Keratinocyte (primary cell): Measurements from ENCODE around the gene CAPSL. TPM values are rescaled to one million over a fixed set of nuclear protein-coding genes. Genes with fewer than 3 reads are reported as not detected.

Experiments used
- DNase-seq: peaks from one replicate; pipeline ENCODE4 v3.0.0-alpha.2; 2011; ENCODE audit warnings: low read depth, missing footprints, low spot score
- FAIRE-seq: peaks from 2 replicates; lab custom pipeline; 2011; peaks lifted over from hg19 to GRCh38; lab: Jason Lieb, UNC
- H2AFZ ChIP-seq: 2 replicates; pipeline ENCODE4 v1.6.0; 2012; ENCODE audit warnings: low read length, control low read depth, inconsistent platforms; ENCODE audit not compliant: control insufficient read depth
- H3K27ac ChIP-seq: 2 replicates; pipeline ENCODE4 v1.5.1; 2011; ENCODE audit warnings: low read length; ENCODE audit not compliant: control insufficient read depth, insufficient read depth
- H3K27me3 ChIP-seq: 3 replicates; pipeline ENCODE4 v1.6.0; 2011; ENCODE audit warnings: low read length; ENCODE audit not compliant: control insufficient read depth, insufficient read depth; ENCODE audit errors: extremely low read depth
- H3K36me3 ChIP-seq, 2 experiments: 2 replicates in 1 of 2; 3 replicates in 1 of 2; pipeline ENCODE4 v1.5.1; 2011; ENCODE audit warnings: low read length in 2 of 2, mild to moderate bottlenecking in 1 of 2; ENCODE audit not compliant: control insufficient read depth in 2 of 2, insufficient read depth in 2 of 2; ENCODE audit errors: extremely low read depth in 1 of 2
- H3K4me1 ChIP-seq: 3 replicates; pipeline ENCODE4 v1.5.1; 2011; ENCODE audit warnings: low read length; ENCODE audit not compliant: control insufficient read depth, insufficient read depth; ENCODE audit errors: extremely low read depth
- H3K4me2 ChIP-seq: 3 replicates; pipeline ENCODE4 v1.6.0; 2011; ENCODE audit warnings: low read depth, low read length; ENCODE audit not compliant: control insufficient read depth, insufficient read depth; ENCODE audit errors: extremely low read depth
- H3K4me3 ChIP-seq, 3 experiments: fragments of 200-600 bp in 1 of 3; sonication (generic) in 1 of 3; 2 replicates in 2 of 3; 3 replicates in 1 of 3; pipeline ENCODE4 v1.5.1; 2011 to 2016; ENCODE audit warnings: low read length in 3 of 3, mild to moderate bottlenecking in 3 of 3, control low read depth in 2 of 3, inconsistent platforms in 1 of 3, low read depth in 1 of 3, mixed read lengths in 1 of 3, mixed run types in 1 of 3, moderate library complexity in 1 of 3; ENCODE audit not compliant: control insufficient read depth in 2 of 3, insufficient read depth in 2 of 3; ENCODE audit errors: extremely low read depth in 1 of 3
- H3K79me2 ChIP-seq: 2 replicates; pipeline ENCODE4 v1.6.0; 2012; ENCODE audit warnings: low read length; ENCODE audit not compliant: control insufficient read depth, insufficient read depth
- H3K9ac ChIP-seq: 3 replicates; pipeline ENCODE4 v1.6.0; 2011; ENCODE audit warnings: low read length; ENCODE audit not compliant: control insufficient read depth, insufficient read depth; ENCODE audit errors: extremely low read depth
- H3K9me1 ChIP-seq: 3 replicates; pipeline ENCODE4 v1.6.0; 2011; ENCODE audit warnings: low read length; ENCODE audit not compliant: control insufficient read depth, insufficient read depth; ENCODE audit errors: extremely low read depth
- H3K9me3 ChIP-seq: 2 replicates; pipeline ENCODE4 v1.5.1; 2012; ENCODE audit warnings: low read depth, low read length; ENCODE audit not compliant: control insufficient read depth
- H4K20me1 ChIP-seq: 3 replicates; pipeline ENCODE4 v1.6.0; 2011; ENCODE audit warnings: low read length; ENCODE audit not compliant: control insufficient read depth, insufficient read depth; ENCODE audit errors: extremely low read depth
- EZH2 ChIP-seq: IDR thresholded peaks from one replicate; pipeline ENCODE4 v1.6.1; 2012; ENCODE audit warnings: inconsistent platforms, mild to moderate bottlenecking, low read length, moderate library complexity
- dilution Hi-C: fragments of 300-500 bp; cut with MboI; formaldehyde crosslinking; loops from one replicate; pipeline ENCODE4 v1.7.0; 2020; ENCODE audit warnings: low sequenced_read_pairs; ENCODE audit not compliant: extremely low pct_ligation_motif_present
- polyA plus RNA-seq, 5 experiments: library from polyadenylated mRNA; depleted of rRNA in 3 of 5; stranded (reverse) in 3 of 5; stranded (forward) in 1 of 5; unstranded in 1 of 5; fragments of >200 nt; gene quantifications; 1 replicate in 1 of 5; 2 replicates in 3 of 5; 3 replicates in 1 of 5; pipeline versions ENCODE4 v1.2.1 to v1.2.3, GENCODE V29; 2011 to 2012; ENCODE audit warnings: missing spikeins in 2 of 5, low read depth in 1 of 5, low replicate concordance in 1 of 5
- small RNA-seq, 3 experiments: library from RNA; depleted of rRNA; stranded (forward); fragments of <200 nt; gene quantifications; one replicate each; pipeline ENCODE3, GENCODE V24; 2012; ENCODE audit warnings: low read depth in 3 of 3, low replicate concordance in 1 of 3; ENCODE audit not compliant: insufficient read length in 3 of 3
- TF ChIP-seq, protein P1 (sequence below), 3 experiments: IDR thresholded peaks in 1 of 3; conservative IDR thresholded peaks in 1 of 3; optimal IDR thresholded peaks in 1 of 3; 2 replicates in 2 of 3; 3 replicates in 1 of 3; pipeline versions ENCODE3 to v1.5.1; 2011; ENCODE audit warnings: low read length in 3 of 3, mild to moderate bottlenecking in 3 of 3, moderate library complexity in 2 of 3, control low read depth in 1 of 3, inconsistent platforms in 1 of 3; ENCODE audit not compliant: insufficient read depth in 2 of 3; ENCODE audit errors: extremely low read depth in 1 of 3

The CAPSL gene
- polyA plus RNA-seq, 1 donor (not counting 4 experiments of a cell fraction or from before 2014, with no cell fraction given) = not detected

DNA sequence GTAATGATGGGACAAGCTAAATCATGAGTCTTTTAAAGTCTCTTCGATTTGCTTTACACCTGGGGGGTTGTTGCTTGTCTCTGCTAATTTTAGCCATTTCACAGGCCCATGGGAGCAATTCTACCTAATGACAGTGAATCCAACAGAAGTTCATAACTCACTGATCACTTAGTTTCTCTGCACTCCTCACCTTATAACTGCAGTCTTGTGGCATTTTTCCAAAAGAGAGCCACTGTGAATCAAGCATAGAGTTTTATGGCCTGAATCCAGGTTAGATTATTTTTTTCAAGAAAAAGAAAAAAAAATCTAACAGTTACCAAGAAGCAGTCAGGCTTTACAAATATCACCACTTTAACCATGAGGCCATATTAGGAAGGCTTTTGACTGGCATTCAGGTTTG, 83.2 kb downstream of the CAPSL start:
- Histone ChIP-seq H3K9me3 (no peaks in the 10 kb centered on the region), H3K4me2 (no peak overlapping the region), H3K4me1 (peaks cover 42% of the 10 kb centered on the region), H3K27ac (no peak overlapping the region), H3K9me1 (no peaks in the 10 kb centered on the region), H3K79me2 (no peaks in the 10 kb centered on the region), H3K27me3 (no peaks in the 10 kb centered on the region), H3K9ac (no peak overlapping the region), H4K20me1 (no peaks in the 10 kb centered on the region), H3K4me3 (no peak overlapping the region), H3K36me3 (no peaks in the 10 kb centered on the region), H2AFZ (no peak overlapping the region)
- dilution Hi-C loops = no loop called here
- TF ChIP-seq, protein P1, sequence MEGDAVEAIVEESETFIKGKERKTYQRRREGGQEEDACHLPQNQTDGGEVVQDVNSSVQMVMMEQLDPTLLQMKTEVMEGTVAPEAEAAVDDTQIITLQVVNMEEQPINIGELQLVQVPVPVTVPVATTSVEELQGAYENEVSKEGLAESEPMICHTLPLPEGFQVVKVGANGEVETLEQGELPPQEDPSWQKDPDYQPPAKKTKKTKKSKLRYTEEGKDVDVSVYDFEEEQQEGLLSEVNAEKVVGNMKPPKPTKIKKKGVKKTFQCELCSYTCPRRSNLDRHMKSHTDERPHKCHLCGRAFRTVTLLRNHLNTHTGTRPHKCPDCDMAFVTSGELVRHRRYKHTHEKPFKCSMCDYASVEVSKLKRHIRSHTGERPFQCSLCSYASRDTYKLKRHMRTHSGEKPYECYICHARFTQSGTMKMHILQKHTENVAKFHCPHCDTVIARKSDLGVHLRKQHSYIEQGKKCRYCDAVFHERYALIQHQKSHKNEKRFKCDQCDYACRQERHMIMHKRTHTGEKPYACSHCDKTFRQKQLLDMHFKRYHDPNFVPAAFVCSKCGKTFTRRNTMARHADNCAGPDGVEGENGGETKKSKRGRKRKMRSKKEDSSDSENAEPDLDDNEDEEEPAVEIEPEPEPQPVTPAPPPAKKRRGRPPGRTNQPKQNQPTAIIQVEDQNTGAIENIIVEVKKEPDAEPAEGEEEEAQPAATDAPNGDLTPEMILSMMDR (optimal IDR thresholded peaks at IDR 0.05 in 1 of 3, IDR thresholded peaks at IDR 0.05 in 1 of 3, conservative IDR thresholded peaks at IDR 0.05 in 1 of 3; ENCODE audit: extremely low read depth in 1 of 3, insufficient read depth in 2 of 3, low read length in 3 of 3) = no peak
- TF ChIP-seq EZH2 = no peak
- DNase-seq (no peak), FAIRE-seq (no peak)

Small RNA genes within 50 kb of the gene (small RNA-seq; reads per million reads assigned to genes)
- gene AC112204.1 = 0 reads per million in 3 experiments

Other genes starting within 250 kb of the CAPSL start
- gene IL7R, start 81.7 kb downstream of the CAPSL start, polyA plus RNA-seq = 2.8 to 5.9 TPM (median 4.7 TPM) in 3 replicates
- gene UGT3A1, start 52.8 kb upstream of the CAPSL start, polyA plus RNA-seq = not detected in 3 replicates
- 0.03 to 0.09 TPM (median 0.07 TPM) in 3 replicates for gene UGT3A2, start 128.3 kb upstream of the CAPSL start, polyA plus RNA-seq
- 1.8 to 5.0 TPM (median 4.7 TPM) in 3 replicates for gene LMBRD2, start 213.3 kb upstream of the CAPSL start, polyA plus RNA-seq
- 28.3 to 35.3 TPM (median 34.6 TPM) in 3 replicates for gene SKP2, start 213.5 kb upstream of the CAPSL start, polyA plus RNA-seq